Measurements from ENCODE around the gene CCDC171. TPM values are rescaled to one million over a fixed set of nuclear protein-coding genes. Genes with fewer than 3 reads are reported as not detected.

Gene CCDC171
- total and polyA plus RNA-seq, 2 of the 13 experiments (the other 11 are each of a cell fraction or from before 2014, with no cell fraction given) = 0.95 to 2.5 TPM

DNA sequence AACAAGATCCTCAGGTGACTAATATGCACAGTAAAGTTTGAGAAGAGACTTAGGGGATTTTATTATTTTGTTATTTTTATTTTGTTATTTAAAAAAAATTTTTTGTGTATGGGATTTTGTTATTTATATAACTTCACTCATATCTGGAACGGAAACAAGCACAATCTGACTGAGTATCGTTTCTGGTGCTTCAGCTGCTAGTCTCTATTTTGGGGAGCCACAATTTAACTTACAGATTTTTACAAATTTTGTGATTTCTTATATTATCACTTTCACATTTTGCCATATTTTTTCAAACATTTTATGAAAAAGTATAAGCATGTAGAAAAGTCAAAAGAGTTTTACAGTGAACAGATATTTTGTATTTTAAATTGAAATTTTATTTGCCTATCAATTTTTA lies 208.7 kb downstream of the CCDC171 start:
- no peak for FAIRE-seq
- no TSS peak for BruUV-seq (replicated peaks)

DNA sequence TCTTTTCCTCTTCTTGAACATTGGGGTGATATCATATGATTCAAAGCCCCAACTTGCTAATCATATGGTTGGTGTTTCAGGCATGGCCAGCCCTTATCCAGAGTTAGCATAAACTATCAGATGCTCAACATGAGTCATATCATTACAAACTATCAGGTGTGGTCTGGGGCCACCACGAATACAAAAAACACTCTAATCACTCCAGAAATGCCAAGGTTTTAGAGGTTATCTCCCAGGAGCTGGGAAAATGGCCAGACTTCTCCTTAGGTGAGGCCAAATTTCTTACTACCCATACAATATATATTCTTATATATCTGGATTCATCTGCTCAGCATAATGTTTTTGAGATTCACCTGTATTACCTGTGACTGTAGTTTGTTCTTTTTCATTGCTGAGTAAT lies 210.5 kb downstream of the CCDC171 start:
- Histone ChIP-seq H3K27ac (ENCODE audit: extremely low read length, insufficient read depth, low read length) (no peak overlapping the region), H4K20me1 (ENCODE audit: insufficient read depth, low read length) (no peaks in the 10 kb centered on the region), H3K4me3 (replicated peaks in 1 of 3; ENCODE audit: insufficient read depth in 1 of 3, low read depth in 2 of 3, low read length in 3 of 3) (no peak overlapping the region), H3K27me3 (ENCODE audit: control insufficient read depth in 1 of 2, insufficient read depth in 2 of 2, low read length in 2 of 2) (no peaks in the 10 kb centered on the region), H3K4me2 (ENCODE audit: low read depth, low read length) (no peak overlapping the region), H3K9ac (ENCODE audit: insufficient read depth, low read depth, low read length) (no peak overlapping the region), H2AFZ (ENCODE audit: low read length) (no peak overlapping the region), H3K4me1 (ENCODE audit: insufficient read depth, low read length) (no peaks in the 10 kb centered on the region), H3K36me3 (replicated peaks in 1 of 2; ENCODE audit: control insufficient read depth in 1 of 2, insufficient read depth in 2 of 2, low read length in 2 of 2) (no peaks in the 10 kb centered on the region), H3K79me2 (ENCODE audit: insufficient read depth, low read length) (no peaks in the 10 kb centered on the region), H3K9me3 (ENCODE audit: low read length) (no peaks in the 10 kb centered on the region)
- in situ Hi-C loops (cut with HindIII; ENCODE audit: extremely low pct_ligation_motif_present, low pct_unique_long_range_greater_than_20kb) (no loop called here), intact Hi-C loops (cut with micrococcal nuclease; ENCODE audit: unreplicated experiment) (no loop called here)
- WGBS (ENCODE audit: low lambda C conversion rate) = 0% methylated on average over 1 of the region's 1 CpG
- FAIRE-seq (no peak), DNase-seq (ENCODE audit: low spot score) (no peak), ATAC-seq (no peak)
- BruUV-seq (replicated peaks) = no TSS peak
- ChIA-PET POLR2A (no interaction called here), CTCF (ENCODE audit: low intra/inter-chr PET ratio, low total read pairs) (no interaction called here)
- TF ChIP-seq ETV5 (CRISPR knock-in tag; IDR thresholded peaks at IDR 0.05; ENCODE audit: borderline replicate concordance) (no peak), HINFP (CRISPR knock-in tag; IDR thresholded peaks at IDR 0.05; ENCODE audit: low read depth) (no peak), ZNF468 (CRISPR knock-in tag; IDR thresholded peaks at IDR 0.05) (no peak), IKZF4 (CRISPR knock-in tag; IDR thresholded peaks at IDR 0.05; ENCODE audit: borderline replicate concordance, low read depth, not compliant biosample characterization) (no peak), ATF7-NPFF (CRISPR knock-in tag; IDR thresholded peaks at IDR 0.05; ENCODE audit: low read depth) (no peak), SRF (IDR thresholded peaks at IDR 0.05; ENCODE audit: low read depth, low read length) (no peak)
- TF ChIP-seq, protein P1, sequence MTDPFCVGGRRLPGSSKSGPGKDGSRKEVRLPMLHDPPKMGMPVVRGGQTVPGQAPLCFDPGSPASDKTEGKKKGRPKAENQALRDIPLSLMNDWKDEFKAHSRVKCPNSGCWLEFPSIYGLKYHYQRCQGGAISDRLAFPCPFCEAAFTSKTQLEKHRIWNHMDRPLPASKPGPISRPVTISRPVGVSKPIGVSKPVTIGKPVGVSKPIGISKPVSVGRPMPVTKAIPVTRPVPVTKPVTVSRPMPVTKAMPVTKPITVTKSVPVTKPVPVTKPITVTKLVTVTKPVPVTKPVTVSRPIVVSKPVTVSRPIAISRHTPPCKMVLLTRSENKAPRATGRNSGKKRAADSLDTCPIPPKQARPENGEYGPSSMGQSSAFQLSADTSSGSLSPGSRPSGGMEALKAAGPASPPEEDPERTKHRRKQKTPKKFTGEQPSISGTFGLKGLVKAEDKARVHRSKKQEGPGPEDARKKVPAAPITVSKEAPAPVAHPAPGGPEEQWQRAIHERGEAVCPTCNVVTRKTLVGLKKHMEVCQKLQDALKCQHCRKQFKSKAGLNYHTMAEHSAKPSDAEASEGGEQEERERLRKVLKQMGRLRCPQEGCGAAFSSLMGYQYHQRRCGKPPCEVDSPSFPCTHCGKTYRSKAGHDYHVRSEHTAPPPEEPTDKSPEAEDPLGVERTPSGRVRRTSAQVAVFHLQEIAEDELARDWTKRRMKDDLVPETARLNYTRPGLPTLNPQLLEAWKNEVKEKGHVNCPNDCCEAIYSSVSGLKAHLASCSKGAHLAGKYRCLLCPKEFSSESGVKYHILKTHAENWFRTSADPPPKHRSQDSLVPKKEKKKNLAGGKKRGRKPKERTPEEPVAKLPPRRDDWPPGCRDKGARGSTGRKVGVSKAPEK (CRISPR knock-in tag; IDR thresholded peaks at IDR 0.05; ENCODE audit: borderline replicate concordance) = no peak
- TF ChIP-seq, protein P2, sequence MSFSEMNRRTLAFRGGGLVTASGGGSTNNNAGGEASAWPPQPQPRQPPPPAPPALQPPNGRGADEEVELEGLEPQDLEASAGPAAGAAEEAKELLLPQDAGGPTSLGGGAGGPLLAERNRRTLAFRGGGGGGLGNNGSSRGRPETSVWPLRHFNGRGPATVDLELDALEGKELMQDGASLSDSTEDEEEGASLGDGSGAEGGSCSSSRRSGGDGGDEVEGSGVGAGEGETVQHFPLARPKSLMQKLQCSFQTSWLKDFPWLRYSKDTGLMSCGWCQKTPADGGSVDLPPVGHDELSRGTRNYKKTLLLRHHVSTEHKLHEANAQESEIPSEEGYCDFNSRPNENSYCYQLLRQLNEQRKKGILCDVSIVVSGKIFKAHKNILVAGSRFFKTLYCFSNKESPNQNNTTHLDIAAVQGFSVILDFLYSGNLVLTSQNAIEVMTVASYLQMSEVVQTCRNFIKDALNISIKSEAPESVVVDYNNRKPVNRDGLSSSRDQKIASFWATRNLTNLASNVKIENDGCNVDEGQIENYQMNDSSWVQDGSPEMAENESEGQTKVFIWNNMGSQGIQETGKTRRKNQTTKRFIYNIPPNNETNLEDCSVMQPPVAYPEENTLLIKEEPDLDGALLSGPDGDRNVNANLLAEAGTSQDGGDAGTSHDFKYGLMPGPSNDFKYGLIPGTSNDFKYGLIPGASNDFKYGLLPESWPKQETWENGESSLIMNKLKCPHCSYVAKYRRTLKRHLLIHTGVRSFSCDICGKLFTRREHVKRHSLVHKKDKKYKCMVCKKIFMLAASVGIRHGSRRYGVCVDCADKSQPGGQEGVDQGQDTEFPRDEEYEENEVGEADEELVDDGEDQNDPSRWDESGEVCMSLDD (CRISPR knock-in tag; IDR thresholded peaks at IDR 0.05; ENCODE audit: borderline replicate concordance) = no peak

More for the DNA sequence above, 208.7 kb downstream of the CCDC171 start:
- POLR2A ChIA-PET = no interaction called here
- 28% methylated on average over 2 of the region's 2 CpGs for WGBS (ENCODE audit: low lambda C conversion rate)
- no peaks in the 10 kb centered on the region for H3K9me3 ChIP-seq (ENCODE audit: low read length)
- no peaks in the 10 kb centered on the region for H3K4me1 ChIP-seq (ENCODE audit: insufficient read depth, low read length)
- ATAC-seq (no peak), DNase-seq (ENCODE audit: low spot score) (no peak)
- no peaks in the 10 kb centered on the region for H3K79me2 ChIP-seq (ENCODE audit: insufficient read depth, low read length)
- intact Hi-C loops (cut with micrococcal nuclease; ENCODE audit: unreplicated experiment) (no loop called here), in situ Hi-C loops (cut with HindIII; ENCODE audit: extremely low pct_ligation_motif_present, low pct_unique_long_range_greater_than_20kb) (no loop called here)
- H4K20me1 ChIP-seq (ENCODE audit: insufficient read depth, low read length) = no peaks in the 10 kb centered on the region
- no peak for TF ChIP-seq ZNF850 (CRISPR knock-in tag; conservative IDR thresholded peaks at IDR 0.05)
- TF ChIP-seq RFXANK (CRISPR knock-in tag; IDR thresholded peaks at IDR 0.05) = no peak
- TF ChIP-seq ZSCAN29 (CRISPR knock-in tag; conservative IDR thresholded peaks at IDR 0.05) = no peak
- TF ChIP-seq ZNF292 (CRISPR knock-in tag; IDR thresholded peaks at IDR 0.05; ENCODE audit: borderline replicate concordance, low read depth) = no peak
- TF ChIP-seq ZNF660 (CRISPR knock-in tag; IDR thresholded peaks at IDR 0.05; ENCODE audit: borderline replicate concordance, low read depth) = no peak
- H3K27me3 ChIP-seq (ENCODE audit: control insufficient read depth in 1 of 2, insufficient read depth in 2 of 2, low read length in 2 of 2) = no peaks in the 10 kb centered on the region
- no peaks in the 10 kb centered on the region for H3K36me3 ChIP-seq (replicated peaks in 1 of 2; ENCODE audit: control insufficient read depth in 1 of 2, insufficient read depth in 2 of 2, low read length in 2 of 2)
- H3K9ac ChIP-seq (ENCODE audit: insufficient read depth, low read depth, low read length) = no peak overlapping the region
- no peak overlapping the region for H3K4me3 ChIP-seq (replicated peaks in 1 of 3; ENCODE audit: insufficient read depth in 1 of 3, low read depth in 2 of 3, low read length in 3 of 3)
- H3K4me2 ChIP-seq (ENCODE audit: low read depth, low read length) = no peak overlapping the region
- CTCF ChIA-PET (ENCODE audit: low intra/inter-chr PET ratio, low total read pairs) = no interaction called here
- no peak overlapping the region for H2AFZ ChIP-seq (ENCODE audit: low read length)
- no peak overlapping the region for H3K27ac ChIP-seq (ENCODE audit: extremely low read length, insufficient read depth, low read length)

All from HepG2 (cell line).